Muscle layer of colon (tissue), 2 donors: ENCODE results near the gene RUSF1.
"Not testable (repeated sequence)": the region's sequence is repeated elsewhere in the genome, so short reads cannot be mapped to it uniquely, and the experiment has no call there.

Source experiments
- H3K27ac ChIP-seq: one replicate; pipeline ENCODE4 v1.7.0; 2013; ENCODE audit warnings: low read depth, mild to moderate bottlenecking, low read length, moderate library complexity
- H3K27me3 ChIP-seq, 2 donors: one replicate each; pipeline ENCODE4 v1.7.0; 2013; ENCODE audit warnings: low read length in 2 of 2, mild to moderate bottlenecking in 2 of 2; ENCODE audit not compliant: insufficient read depth in 2 of 2, control insufficient read depth in 1 of 2
- H3K36me3 ChIP-seq: one replicate; pipeline ENCODE4 v1.7.0; 2013; ENCODE audit warnings: mild to moderate bottlenecking, low read length; ENCODE audit not compliant: insufficient read depth
- H3K4me1 ChIP-seq: one replicate; pipeline ENCODE4 v1.7.0; 2013; ENCODE audit warnings: mild to moderate bottlenecking, low read length; ENCODE audit not compliant: insufficient read depth
- H3K4me3 ChIP-seq, 2 donors: one replicate each; pipeline ENCODE4 v1.7.0; 2013; ENCODE audit warnings: low read length in 2 of 2, low read depth in 1 of 2, mild to moderate bottlenecking in 1 of 2, moderate library complexity in 1 of 2
- H3K9ac ChIP-seq: one replicate; pipeline ENCODE4 v1.7.0; 2013; ENCODE audit warnings: low read length
- H3K9me3 ChIP-seq: one replicate; pipeline ENCODE4 v1.7.0; 2013; ENCODE audit warnings: mild to moderate bottlenecking, low read length
- donor health status: abdominal sarcoma.
- donor health status: Adenocarcinoma of cecum.

RUSF1 gene

DNA sequence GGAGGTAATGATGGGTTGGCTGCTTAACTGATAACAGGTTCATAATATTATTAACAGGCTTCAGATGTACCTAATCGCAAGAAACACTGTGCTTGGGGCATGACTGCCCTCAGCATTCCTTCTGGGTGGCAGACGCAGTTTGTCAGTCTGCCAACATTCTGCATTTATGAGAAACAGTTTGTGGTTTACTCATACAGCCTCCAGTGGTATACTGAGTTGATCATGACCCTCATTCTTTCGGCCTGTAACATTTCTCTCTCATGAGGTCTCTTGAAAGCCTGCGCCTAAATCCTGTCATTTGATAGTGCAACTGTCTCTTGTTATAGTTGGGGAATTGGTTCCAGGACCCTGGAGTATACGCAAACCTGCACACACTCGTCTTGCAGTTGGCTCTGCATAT is 4.9 kb upstream of the RUSF1 start:
- Histone ChIP-seq H3K9ac (no peak overlapping the region), H3K36me3 (no peaks in the 10 kb centered on the region), H3K9me3 (no peaks in the 10 kb centered on the region), H3K4me3 (no peak overlapping the region), H3K27ac (no peak overlapping the region), H3K4me1 (peaks cover 14% of the 10 kb centered on the region), H3K27me3 (no peaks in the 10 kb centered on the region)

DNA sequence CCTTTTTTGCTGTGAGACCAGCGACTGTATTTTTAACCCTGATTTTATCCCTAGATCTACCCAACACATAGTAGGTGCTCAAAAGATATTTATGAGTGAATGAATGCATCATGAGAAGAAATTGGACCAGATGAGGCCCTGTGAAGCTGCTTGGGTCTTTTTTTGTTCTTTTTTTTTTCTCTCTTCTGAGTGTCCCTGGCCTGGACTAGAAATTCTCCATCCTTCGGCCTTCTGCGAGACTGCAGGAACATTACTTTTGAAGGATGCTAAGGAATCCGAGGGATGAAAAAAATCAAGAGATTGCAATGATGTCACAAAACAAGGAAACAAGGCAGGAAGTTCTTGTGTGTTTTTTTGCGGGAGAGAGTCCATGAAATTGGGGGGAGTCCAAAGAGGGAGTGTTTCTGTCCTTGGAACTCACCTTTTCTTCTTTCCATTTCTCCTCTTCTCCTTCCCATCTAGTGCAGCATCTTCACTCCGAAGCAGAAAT is 560 bp upstream of the RUSF1 start:
- peak overlapping the region; percentile 94 for H3K9ac ChIP-seq
- H3K36me3 ChIP-seq = peaks cover 13% of the 10 kb centered on the region
- peaks cover 25% of the 10 kb centered on the region for H3K4me1 ChIP-seq
- H3K9me3 ChIP-seq = no peaks in the 10 kb centered on the region
- peak overlapping the region; percentile 88 for H3K27ac ChIP-seq
- H3K27me3 ChIP-seq = no peaks in the 10 kb centered on the region
- H3K4me3 ChIP-seq = peak overlapping the region; percentile 78 to 82

DNA sequence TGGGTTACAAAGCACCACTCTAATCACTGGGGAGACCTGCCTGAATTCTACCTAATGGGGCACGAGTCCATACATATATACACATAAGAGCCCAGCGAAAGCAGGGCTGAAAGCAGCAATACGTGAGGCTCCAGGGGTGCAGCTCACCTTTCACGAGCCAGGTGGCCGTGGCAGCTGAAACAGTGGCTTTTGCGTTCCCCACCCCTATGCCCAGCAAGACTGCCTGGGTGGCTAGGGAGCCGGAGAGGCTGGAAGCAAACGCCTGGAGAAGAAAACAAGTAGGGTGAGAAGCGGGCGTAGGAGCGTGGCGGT is 618 bp downstream of the RUSF1 start:
- no peaks in the 10 kb centered on the region for H3K27me3 ChIP-seq
- H3K9me3 ChIP-seq = no peaks in the 10 kb centered on the region
- peak overlapping the region; percentile 88 for H3K27ac ChIP-seq
- H3K4me1 ChIP-seq = peaks cover 25% of the 10 kb centered on the region
- peaks cover 13% of the 10 kb centered on the region for H3K36me3 ChIP-seq
- peak overlapping the region; percentile 94 for H3K9ac ChIP-seq
- peak overlapping the region; percentile 78 to 82 for H3K4me3 ChIP-seq

DNA sequence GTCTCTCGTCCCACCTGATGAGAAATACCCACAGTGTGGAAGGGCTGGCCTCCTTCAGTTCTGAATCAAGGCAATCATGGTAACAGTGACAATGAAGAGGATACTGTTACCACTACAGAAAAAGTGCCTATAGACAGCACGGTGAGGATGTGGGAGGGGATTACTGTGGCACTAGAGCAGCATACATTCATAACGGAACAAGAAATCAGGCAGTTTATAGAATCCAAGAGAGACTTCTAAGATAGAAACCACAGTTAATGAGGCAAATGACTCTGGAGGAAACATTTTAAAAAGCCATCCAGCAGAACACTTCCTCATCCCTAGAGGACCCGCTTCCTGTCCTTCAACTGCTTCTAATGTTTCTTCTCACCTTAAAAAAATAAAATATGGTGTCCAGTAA is 2.7 kb downstream of the RUSF1 start:
- H3K27ac ChIP-seq = no peak overlapping the region
- no peaks in the 10 kb centered on the region for H3K27me3 ChIP-seq
- no peaks in the 10 kb centered on the region for H3K9me3 ChIP-seq
- H3K4me1 ChIP-seq = peaks cover 25% of the 10 kb centered on the region
- H3K9ac ChIP-seq = no peak overlapping the region
- H3K36me3 ChIP-seq = peaks cover 15% of the 10 kb centered on the region
- H3K4me3 ChIP-seq = no peak overlapping the region

DNA sequence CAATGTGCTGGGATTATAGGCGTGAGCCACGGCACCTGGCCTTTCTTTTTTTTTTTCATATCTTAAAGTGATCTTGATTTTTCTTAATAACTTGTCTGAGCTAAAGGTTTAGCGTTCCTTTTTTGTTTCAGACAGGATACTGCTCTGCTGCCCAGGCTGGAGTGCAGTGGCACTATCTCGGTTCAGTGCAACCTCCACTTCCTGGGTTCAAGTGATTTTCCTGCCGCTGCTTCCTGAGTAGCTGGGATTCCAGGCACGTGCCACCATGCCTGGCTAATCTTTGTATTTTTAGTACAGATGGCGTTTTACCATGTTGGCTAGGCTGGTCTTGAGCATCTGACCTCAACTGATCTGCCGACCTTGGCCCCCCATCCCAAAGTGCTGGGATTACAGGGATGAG is 4.0 kb downstream of the RUSF1 start:
- Histone ChIP-seq H3K4me1 (peaks cover 16% of the 10 kb centered on the region), H3K9ac (no peak overlapping the region), H3K27ac (no peak overlapping the region), H3K4me3 (no peak overlapping the region), H3K36me3 (peaks cover 27% of the 10 kb centered on the region), H3K9me3 (no peaks in the 10 kb centered on the region), H3K27me3 (no peaks in the 10 kb centered on the region)

DNA sequence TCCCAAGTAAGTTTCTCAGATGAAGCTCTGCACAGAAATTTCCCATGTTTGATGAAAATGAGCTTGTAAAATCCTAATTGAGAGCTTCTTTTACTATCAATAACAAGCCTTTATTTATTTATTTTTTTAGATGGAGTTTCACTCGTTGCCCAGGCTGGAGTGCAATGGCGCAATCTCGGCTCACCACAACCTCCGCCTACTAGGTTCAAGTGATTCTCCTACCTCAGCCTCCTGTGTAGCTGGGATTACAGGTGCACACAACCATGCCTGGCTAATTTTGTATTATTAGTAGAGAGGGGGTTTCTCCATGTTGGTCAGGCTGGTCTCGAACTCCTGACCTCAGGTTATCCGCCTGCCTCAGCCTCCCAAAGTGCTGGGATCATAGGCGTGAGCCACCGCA is 4.6 kb downstream of the RUSF1 start:
- H3K27me3 ChIP-seq, H3K4me3 ChIP-seq, H3K9me3 ChIP-seq, H3K27ac ChIP-seq, H3K9ac ChIP-seq: not testable (repeated sequence)
- Histone ChIP-seq H3K36me3 (peaks cover 33% of the 10 kb centered on the region), H3K4me1 (peaks cover 11% of the 10 kb centered on the region)

DNA sequence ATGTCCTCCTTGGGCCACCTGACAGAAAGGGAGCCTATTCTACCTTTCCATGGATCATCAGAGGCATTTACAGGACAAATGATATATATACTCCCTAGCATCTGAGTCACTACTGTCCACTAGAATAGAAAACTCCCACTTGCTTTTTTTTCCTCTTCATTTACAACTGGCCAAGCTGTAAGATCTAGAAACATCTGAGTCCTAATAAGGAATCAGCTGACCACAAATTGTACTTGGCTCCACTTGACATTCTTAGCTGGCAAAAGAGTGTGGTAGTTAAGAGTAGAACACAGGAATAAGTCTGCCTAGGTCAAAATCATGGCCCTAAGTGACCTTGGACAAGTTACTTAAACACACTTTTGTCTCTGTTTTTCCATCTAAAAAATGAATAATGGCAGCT is 5.2 kb downstream of the RUSF1 start:
- no peaks in the 10 kb centered on the region for H3K27me3 ChIP-seq
- no peaks in the 10 kb centered on the region for H3K9me3 ChIP-seq
- H3K4me3 ChIP-seq = no peak overlapping the region
- no peak overlapping the region for H3K27ac ChIP-seq
- H3K4me1 ChIP-seq = peaks cover 11% of the 10 kb centered on the region
- peaks cover 39% of the 10 kb centered on the region for H3K36me3 ChIP-seq
- no peak overlapping the region for H3K9ac ChIP-seq

DNA sequence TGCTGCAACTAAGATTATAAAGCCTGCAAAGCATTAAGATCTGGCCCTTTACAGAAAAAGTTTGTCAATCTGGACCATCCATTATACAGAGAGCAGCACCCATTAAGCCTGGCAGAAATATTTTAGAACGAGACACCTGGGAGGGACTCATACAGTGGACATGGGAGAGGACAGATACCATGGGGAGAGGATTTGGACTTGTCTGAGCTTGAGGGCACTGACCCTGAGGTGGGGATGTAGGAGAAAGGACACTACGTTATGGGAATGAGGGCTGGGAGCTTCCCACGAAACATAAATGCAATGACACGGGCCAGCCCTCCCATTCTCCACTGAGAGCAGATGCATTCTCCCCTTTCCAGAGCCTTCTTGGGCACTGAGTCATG is 6.2 kb downstream of the RUSF1 start:
- Histone ChIP-seq H3K9me3 (no peaks in the 10 kb centered on the region), H3K36me3 (peaks cover 48% of the 10 kb centered on the region), H3K9ac (no peak overlapping the region), H3K4me1 (peaks cover 4% of the 10 kb centered on the region), H3K27ac (no peak overlapping the region), H3K27me3 (no peaks in the 10 kb centered on the region), H3K4me3 (no peak overlapping the region)

DNA sequence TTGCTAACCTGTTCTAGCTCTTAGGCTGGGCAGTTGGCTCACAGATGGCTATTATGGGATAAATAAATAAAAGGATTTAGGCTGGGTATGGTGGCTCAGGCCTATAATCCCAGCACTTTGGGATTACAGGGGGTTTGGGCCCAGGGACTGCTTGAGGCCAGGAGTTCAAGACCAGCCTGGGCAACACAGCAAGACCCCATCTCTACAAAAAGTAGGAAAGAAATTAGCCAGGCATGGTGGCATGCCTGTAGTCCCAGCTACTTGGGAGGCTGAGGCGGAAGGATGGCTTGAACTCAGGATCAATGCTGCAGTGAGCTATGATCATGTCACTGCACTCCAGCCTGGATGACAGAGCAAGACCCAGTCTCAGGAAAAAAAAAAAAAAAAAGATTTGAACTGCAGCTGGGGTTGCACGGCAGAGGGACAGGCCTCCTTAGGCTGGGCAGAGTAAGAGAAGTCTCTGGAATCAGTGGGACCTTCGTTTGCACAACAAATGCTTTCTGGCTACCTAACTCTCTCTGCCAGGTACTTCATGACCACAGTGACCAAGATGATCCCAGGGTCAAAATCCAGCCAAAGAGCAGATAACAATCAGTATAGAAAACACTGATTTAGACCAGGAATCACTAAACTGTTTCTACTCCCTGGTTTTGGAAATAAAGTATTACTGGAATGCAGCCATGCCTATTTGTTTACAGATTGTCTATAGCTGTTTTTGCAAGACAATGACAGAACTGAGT is 6.8 kb downstream of the RUSF1 start:
- no peak overlapping the region for H3K4me3 ChIP-seq
- no peaks in the 10 kb centered on the region for H3K9me3 ChIP-seq
- no peak overlapping the region for H3K27ac ChIP-seq
- H3K9ac ChIP-seq = no peak overlapping the region
- H3K27me3 ChIP-seq = no peaks in the 10 kb centered on the region
- no peaks in the 10 kb centered on the region for H3K4me1 ChIP-seq
- H3K36me3 ChIP-seq = peaks cover 54% of the 10 kb centered on the region

DNA sequence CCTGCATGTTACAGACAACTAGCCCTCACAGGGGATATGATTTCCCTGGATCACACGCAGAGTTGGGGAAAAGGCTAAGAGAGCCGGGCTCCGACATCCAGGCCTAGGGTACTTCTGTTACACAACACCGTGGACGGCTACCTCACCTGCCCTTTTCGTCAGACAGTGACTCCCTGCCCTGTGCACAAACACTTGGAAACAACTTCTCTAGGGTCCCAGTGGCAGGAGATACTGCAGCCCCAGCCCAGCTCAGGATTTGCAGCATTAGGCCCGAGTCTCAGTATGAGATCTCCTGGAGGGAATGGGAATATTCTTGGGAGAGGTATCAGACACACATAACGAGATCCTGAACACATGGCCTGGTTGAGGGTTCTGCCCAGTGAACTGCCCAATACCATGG is 8.3 kb downstream of the RUSF1 start:
- Histone ChIP-seq H3K9ac (no peak overlapping the region), H3K4me1 (no peaks in the 10 kb centered on the region), H3K9me3 (no peaks in the 10 kb centered on the region), H3K27ac (no peak overlapping the region), H3K4me3 (no peak overlapping the region), H3K27me3 (no peaks in the 10 kb centered on the region), H3K36me3 (peaks cover 56% of the 10 kb centered on the region)

DNA sequence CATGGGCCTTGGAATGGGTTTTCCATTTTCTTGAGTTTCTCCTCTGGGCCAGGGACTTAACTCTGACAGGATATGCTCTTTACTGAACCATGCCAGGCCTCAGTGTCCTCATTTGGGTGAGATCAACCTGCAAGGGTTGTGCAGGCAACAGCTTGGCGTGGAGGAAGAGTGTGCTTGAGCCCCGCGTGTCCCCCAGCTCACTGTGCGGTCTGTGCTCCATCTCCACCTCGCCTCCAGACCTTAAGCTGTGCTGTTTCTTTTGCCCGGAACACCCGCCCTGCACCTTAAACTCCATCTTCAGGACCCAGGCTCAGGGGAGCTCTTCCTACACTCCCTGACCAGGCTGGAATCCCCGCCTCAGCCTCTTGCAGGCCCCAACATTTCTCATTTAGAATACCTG is 9.7 kb downstream of the RUSF1 start:
- no peak overlapping the region for H3K4me3 ChIP-seq
- H3K9me3 ChIP-seq = no peaks in the 10 kb centered on the region
- H3K27me3 ChIP-seq = no peaks in the 10 kb centered on the region
- no peaks in the 10 kb centered on the region for H3K4me1 ChIP-seq
- peaks cover 68% of the 10 kb centered on the region for H3K36me3 ChIP-seq
- H3K9ac ChIP-seq = no peak overlapping the region
- H3K27ac ChIP-seq = no peak overlapping the region

DNA sequence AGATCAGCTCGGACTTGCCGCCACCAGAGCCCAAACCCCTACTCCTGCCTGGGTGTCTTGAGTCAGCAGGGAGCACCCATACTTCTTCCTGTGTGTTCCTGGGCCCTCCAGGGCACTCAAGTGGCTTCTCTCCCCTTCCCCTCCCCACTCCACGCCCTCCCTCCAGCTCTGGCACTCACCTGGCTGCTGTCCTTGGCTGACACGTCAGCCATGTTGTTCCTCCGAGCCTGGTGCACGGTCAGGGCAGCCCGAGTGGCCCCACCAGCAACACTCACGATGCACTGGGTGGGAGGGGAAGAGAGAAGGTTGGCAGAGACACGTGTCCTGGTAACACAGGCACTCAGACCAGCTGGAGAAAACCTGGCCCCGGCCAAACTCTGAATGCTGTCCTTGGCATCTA is 11.5 kb downstream of the RUSF1 start:
- H3K4me1 ChIP-seq = no peaks in the 10 kb centered on the region
- peaks cover 86% of the 10 kb centered on the region for H3K36me3 ChIP-seq
- H3K9ac ChIP-seq = no peak overlapping the region
- H3K4me3 ChIP-seq = no peak overlapping the region
- H3K27ac ChIP-seq = no peak overlapping the region
- no peaks in the 10 kb centered on the region for H3K9me3 ChIP-seq
- H3K27me3 ChIP-seq = no peaks in the 10 kb centered on the region
